ELF-1 (cell line): Measurements from ENCODE around the gene SHISA9.

ENCODE experiments used
- DNase-seq: peaks from one replicate; pipeline ENCODE4 v3.0.0-alpha.2; 2016; ENCODE audit warnings: low read depth, low spot score

Gene SHISA9

GRCh38 chr16:12944300-12944699, 42.9 kb downstream of the SHISA9 start:
- no peak for DNase-seq

- DNase-seq = no peak
These were observed 50.0 kb downstream of the SHISA9 start for GRCh38 chr16:12951392-12951791.

DNA sequence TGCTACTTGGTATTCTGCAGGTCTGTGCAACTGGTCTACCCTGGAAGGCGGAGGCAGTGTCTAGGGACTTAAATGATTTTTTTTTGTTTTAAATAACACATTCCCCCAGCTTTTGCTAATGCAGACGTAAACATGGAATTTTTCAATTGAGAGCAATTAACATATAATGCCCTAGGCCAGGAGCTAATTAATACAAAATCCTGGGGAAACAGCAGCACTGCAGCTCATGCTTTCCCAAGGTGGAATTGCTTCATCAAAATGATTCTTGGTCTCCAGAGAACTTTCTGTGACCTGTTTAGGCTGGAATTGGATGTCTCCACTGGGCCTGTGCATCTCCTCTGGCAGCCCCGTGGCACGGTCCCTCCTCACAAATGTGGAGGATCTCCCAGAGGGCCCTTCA, 50.6 kb downstream of the SHISA9 start:
- no peak for DNase-seq

GRCh38 chr16:12958366-12958765, 57.0 kb downstream of the SHISA9 start:
- no peak for DNase-seq

- DNase-seq = no peak
These were observed 57.7 kb downstream of the SHISA9 start for GRCh38 chr16:12959072-12959471.

GRCh38 chr16:12961626-12962025, 60.2 kb downstream of the SHISA9 start:
- no peak for DNase-seq

DNA sequence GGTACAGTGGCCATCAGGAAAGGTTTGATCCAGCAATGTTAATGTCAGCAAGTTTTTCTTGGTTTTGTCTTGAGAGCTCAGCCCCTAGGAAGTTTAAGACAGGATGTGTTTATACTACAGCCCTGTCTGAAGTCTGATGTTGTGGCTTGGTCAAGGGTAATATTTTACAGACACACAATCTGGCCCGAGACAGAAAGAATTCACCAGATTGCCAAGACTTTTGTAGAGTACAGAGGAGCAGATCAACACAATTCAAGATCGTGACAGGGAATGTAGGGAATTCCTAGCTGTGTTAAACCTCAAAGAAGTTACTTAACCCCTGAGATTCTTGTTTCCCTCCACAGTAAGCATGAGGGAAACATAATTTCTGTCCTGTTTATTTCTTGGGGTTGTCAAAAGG, 63.1 kb downstream of the SHISA9 start:
- no peak for DNase-seq

GRCh38 chr16:12965274-12965804, 63.9 kb downstream of the SHISA9 start:
- no peak for DNase-seq

GRCh38 chr16:12971241-12971640, 69.8 kb downstream of the SHISA9 start:
- no peak for DNase-seq

GRCh38 chr16:12972246-12972645, 70.8 kb downstream of the SHISA9 start:
- DNase-seq = no peak

GRCh38 chr16:12975766-12976165, 74.4 kb downstream of the SHISA9 start:
- DNase-seq = no peak

DNA sequence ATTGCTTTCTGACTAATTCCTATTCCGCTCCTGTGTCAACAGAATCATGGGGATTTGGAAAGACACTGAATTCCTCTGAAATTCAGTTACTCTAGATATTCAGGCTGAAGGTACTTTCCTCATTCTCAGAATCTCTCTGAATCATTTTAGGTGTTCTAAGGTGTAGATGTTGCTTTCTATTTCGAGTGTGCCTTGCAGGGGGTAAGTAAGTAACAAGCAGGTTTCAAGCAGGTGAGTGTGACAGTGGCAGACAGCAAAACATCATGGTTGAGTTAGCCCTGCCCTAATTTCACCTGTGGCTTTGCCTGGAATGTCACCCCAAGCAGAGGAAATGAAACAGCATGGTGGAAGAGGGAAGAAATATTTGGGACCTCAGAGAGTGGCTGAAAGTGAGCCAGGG, 75.1 kb downstream of the SHISA9 start:
- no peak for DNase-seq

- no peak for DNase-seq
These were observed 75.5 kb downstream of the SHISA9 start for GRCh38 chr16:12976936-12977335.

DNA sequence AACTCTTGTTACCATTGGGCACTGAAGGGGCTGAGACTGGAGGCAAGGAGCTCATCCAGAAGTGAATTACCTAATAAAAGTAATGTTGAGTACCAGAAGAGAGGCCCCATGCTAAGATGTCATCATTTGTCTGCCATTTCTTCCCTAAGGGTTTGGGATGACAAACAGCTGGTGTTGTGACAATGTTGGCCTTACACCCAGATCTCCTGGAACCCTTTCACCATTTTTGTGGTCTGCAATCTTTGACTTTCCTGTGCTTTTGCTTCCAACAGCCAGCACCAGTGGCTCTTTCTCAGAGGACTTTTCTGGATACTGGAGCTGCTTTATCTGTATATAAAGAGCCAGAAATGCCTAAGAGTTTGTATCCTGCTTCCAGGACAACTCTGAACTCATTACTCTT, 84.1 kb downstream of the SHISA9 start:
- no peak for DNase-seq

DNA sequence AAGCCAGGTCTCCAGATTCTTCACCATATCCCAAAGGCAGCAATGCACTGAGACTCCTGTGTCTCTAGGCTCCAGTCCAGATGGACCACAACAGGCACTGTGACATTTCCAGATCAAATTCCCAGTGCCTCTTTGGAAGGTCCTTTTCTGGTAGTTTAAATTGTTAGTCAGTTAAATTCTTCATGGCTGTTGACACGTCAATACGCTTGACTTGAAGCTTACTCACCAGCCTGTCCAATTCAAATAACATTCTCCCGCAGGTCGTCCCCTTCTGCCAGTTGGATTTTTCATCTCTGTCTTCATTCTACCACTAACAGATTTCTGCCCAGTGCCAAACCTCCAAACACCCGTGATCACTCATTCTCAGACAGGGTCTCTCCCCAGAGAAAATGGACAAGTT, 86.7 kb downstream of the SHISA9 start:
- no peak for DNase-seq

GRCh38 chr16:12992066-12992465, 90.7 kb downstream of the SHISA9 start:
- peak; percentile 41 for DNase-seq

GRCh38 chr16:12994402-12994801, 93.0 kb downstream of the SHISA9 start:
- no peak for DNase-seq

GRCh38 chr16:12995721-12996372, 94.4 kb downstream of the SHISA9 start:
- DNase-seq = no peak

DNA sequence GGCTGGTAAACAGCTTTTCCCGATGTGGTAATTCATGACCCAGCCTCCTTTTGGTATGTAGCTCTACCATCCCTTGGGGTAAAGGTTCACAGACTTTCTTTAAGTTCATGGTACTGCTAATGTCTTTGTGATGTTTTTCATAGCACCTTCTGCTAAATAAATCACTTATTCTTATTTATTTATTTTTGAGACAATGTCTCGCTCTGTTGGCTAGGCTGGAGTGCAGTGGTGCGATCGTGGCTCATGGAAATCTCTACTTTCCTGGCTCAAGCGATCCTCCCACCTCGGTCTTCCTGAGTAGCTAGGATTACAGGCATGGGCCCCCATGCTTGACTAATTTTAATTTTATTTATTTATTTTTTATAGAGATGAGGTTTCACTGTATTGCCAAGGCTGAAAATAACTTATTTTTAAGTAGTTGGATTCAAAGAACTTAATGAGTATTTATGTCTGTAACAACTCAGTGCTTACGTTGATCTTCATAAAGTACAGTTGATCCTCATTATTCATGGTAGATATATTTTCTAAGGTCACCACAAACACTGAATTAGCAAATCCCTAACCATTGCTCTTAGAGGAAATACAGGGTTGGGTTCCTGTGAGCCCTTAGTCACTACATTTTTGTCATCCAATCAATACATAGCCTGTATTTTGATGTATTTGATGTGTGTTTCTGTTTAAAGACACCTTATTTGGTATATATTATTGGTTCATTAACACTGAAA, 97.1 kb downstream of the SHISA9 start:
- no peak for DNase-seq

DNA sequence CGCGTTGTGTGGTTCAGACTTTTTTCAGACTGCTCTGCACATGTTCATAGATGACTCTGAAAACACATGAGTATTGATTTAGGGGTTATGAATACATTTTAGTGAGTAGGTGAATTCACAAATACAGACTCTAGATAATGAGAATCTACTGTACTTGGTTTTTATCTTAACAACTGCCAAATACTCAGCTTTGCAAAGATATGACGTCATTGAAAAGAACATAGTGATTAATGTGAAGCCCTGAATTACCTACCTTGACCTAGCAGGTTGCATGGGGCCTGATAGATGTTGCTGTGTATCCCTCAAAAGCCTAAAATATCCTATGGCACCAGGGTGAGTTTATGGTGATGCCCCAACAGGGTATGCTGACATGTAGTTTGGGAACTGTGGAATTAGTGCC, 98.0 kb downstream of the SHISA9 start:
- DNase-seq = no peak

DNA sequence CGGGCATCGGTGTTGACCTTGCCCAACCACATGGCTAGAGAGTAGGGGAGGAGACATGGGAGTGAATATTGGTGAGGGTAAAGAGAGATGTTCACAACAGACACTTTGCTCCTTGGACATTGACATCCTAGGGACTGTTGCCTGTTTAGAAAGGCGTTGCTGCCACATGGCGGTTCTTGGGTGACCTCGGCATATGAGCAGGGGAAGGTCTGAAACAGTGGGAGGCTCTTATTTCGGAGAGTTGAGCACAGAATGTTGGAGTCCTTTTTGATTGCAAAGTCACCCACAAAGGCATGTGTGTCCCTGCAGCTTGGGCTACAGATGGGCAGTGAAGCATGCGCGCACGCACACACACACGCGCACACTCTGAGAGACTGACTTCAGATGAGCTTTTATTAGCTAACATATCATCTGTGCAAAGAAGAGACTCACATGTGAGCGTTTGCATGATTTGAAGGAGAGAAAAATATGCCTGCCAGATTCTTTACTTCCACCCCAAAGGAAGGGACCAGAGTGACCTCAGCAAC, 104.4 kb downstream of the SHISA9 start:
- DNase-seq = no peak

GRCh38 chr16:13012601-13013000, 111.2 kb downstream of the SHISA9 start:
- peak; percentile 15 for DNase-seq

DNA sequence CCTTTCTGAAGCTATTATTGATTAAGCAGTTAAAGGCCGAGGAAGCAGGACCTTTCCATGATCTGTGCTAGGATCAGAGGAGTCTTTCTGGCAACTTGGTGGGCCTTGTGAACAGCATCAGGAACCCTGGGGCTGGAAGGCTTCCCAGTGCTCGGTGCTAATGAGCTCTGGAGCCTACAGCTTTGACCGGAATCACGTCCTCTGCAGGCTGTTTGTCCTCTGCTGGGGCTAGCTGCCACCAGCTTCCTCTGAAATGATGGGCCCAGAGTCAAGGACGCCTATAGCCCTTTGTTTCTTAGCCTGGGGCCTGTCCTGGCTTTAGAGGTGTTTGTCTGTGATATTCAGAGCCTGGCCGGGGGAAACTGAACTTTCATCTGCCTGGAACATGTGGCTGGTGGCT, 111.6 kb downstream of the SHISA9 start:
- DNase-seq = peak; percentile 23
